MM.1S (cell line): ENCODE data around the gene PLA2G4E.

Source experiments
- DNase-seq: peaks from one replicate; pipeline ENCODE4 v3.0.0-alpha.2; 2015
- H2AFZ ChIP-seq: fragments of 300-600 bp; sonication (generic); 2 replicates; pipeline ENCODE4 v1.6.0; 2016; ENCODE audit warnings: antibody characterized with exemption, low read length
- H3F3A ChIP-seq: fragments of 300-600 bp; sonication (generic); 2 replicates; pipeline ENCODE4 v1.6.1; 2016; ENCODE audit warnings: mild to moderate bottlenecking, antibody characterized with exemption, low read length, moderate library complexity, mixed read lengths; ENCODE audit not compliant: insufficient read depth
- H3K27ac ChIP-seq: fragments of 300-600 bp; sonication (generic); 2 replicates; pipeline ENCODE4 v1.5.1; 2016; ENCODE audit warnings: mild to moderate bottlenecking, low read length
- H3K27me3 ChIP-seq: fragments of 300-600 bp; sonication (generic); replicated peaks from 2 replicates; pipeline ENCODE4 v1.6.0; 2016; ENCODE audit warnings: low read length; ENCODE audit not compliant: insufficient read depth
- H3K36me3 ChIP-seq: fragments of 300-600 bp; sonication (generic); replicated peaks from 2 replicates; pipeline ENCODE4 v1.6.1; 2016; ENCODE audit warnings: mild to moderate bottlenecking, low read length, mixed read lengths; ENCODE audit not compliant: insufficient read depth
- H3K4me1 ChIP-seq: fragments of 300-600 bp; sonication (generic); 2 replicates; pipeline ENCODE4 v1.6.1; 2016; ENCODE audit warnings: low read length, mixed read lengths
- H3K4me2 ChIP-seq: fragments of 300-600 bp; sonication (generic); 2 replicates; pipeline ENCODE4 v1.6.0; 2016; ENCODE audit warnings: low read depth, low read length
- H3K4me3 ChIP-seq: fragments of 300-600 bp; sonication (generic); 2 replicates; pipeline ENCODE4 v1.5.1; 2016; ENCODE audit warnings: low read length, mixed read lengths
- H3K79me2 ChIP-seq: fragments of 300-600 bp; sonication (generic); 2 replicates; pipeline ENCODE4 v1.6.1; 2016; ENCODE audit warnings: mixed run types, low read length, mixed read lengths
- H3K9ac ChIP-seq: fragments of 300-600 bp; sonication (generic); 2 replicates; pipeline ENCODE4 v1.6.1; 2016; ENCODE audit warnings: low read length, mixed read lengths
- H3K9me2 ChIP-seq: fragments of 300-600 bp; sonication (generic); replicated peaks from 2 replicates; pipeline ENCODE4 v1.6.1; 2016; ENCODE audit warnings: mild to moderate bottlenecking, low read length, mixed read lengths; ENCODE audit not compliant: insufficient read depth
- H3K9me3 ChIP-seq: fragments of 300-600 bp; sonication (generic); replicated peaks from 2 replicates; pipeline ENCODE4 v1.6.1; 2016; ENCODE audit warnings: mild to moderate bottlenecking, low read length, mixed read lengths; ENCODE audit not compliant: insufficient read depth
- H4K20me1 ChIP-seq: fragments of 300-600 bp; sonication (generic); 2 replicates; pipeline ENCODE4 v1.6.1; 2016; ENCODE audit warnings: mild to moderate bottlenecking, low read length, moderate library complexity, mixed read lengths; ENCODE audit not compliant: insufficient read depth
- EZH2 ChIP-seq: fragments of 300-600 bp; sonication (generic); optimal IDR thresholded peaks from 2 replicates; pipeline ENCODE3; 2017; ENCODE audit warnings: low read depth, mild to moderate bottlenecking, antibody characterized with exemption, low read length, mixed read lengths
- EZH2phosphoT487 ChIP-seq: fragments of 300-600 bp; sonication (generic); IDR thresholded peaks from 2 replicates; pipeline ENCODE4 v1.6.1; 2018; ENCODE audit warnings: antibody characterized with exemption, low read length
- TF ChIP-seq, protein P1 (sequence below): fragments of 300-600 bp; sonication (generic); IDR thresholded peaks from 2 replicates; pipeline ENCODE4 v1.5.1; 2016; ENCODE audit warnings: antibody characterized with exemption, low read length, mixed read lengths

Gene PLA2G4E

GRCh38 chr15:41965441-41966413 is 55.1 kb downstream of the PLA2G4E start:
- no peak overlapping the region for H3K4me3 ChIP-seq
- H3K4me1 ChIP-seq, result peaks cover 13% of the 10 kb centered on the region
- no peak for DNase-seq
- H2AFZ ChIP-seq, result no peak overlapping the region
- no peak overlapping the region for H3K4me2 ChIP-seq
- H3K27ac ChIP-seq, result no peak overlapping the region
- H3K9me2 ChIP-seq, result no peaks in the 10 kb centered on the region
- H3K9ac ChIP-seq, result no peak overlapping the region
- H3K27me3 ChIP-seq, result no peaks in the 10 kb centered on the region
- H3F3A ChIP-seq, result peaks cover 3% of the 10 kb centered on the region; the same call in 1 of the 2 replicates
- H3K79me2 ChIP-seq, result peaks cover 72% of the 10 kb centered on the region
- H4K20me1 ChIP-seq, result no peaks in the 10 kb centered on the region
- no peak for TF ChIP-seq EZH2phosphoT487
- no peak for TF ChIP-seq EZH2
- TF ChIP-seq, protein P1, sequence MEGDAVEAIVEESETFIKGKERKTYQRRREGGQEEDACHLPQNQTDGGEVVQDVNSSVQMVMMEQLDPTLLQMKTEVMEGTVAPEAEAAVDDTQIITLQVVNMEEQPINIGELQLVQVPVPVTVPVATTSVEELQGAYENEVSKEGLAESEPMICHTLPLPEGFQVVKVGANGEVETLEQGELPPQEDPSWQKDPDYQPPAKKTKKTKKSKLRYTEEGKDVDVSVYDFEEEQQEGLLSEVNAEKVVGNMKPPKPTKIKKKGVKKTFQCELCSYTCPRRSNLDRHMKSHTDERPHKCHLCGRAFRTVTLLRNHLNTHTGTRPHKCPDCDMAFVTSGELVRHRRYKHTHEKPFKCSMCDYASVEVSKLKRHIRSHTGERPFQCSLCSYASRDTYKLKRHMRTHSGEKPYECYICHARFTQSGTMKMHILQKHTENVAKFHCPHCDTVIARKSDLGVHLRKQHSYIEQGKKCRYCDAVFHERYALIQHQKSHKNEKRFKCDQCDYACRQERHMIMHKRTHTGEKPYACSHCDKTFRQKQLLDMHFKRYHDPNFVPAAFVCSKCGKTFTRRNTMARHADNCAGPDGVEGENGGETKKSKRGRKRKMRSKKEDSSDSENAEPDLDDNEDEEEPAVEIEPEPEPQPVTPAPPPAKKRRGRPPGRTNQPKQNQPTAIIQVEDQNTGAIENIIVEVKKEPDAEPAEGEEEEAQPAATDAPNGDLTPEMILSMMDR, result no peak
- no peaks in the 10 kb centered on the region for H3K9me3 ChIP-seq
- no peaks in the 10 kb centered on the region for H3K36me3 ChIP-seq

- Histone ChIP-seq H3F3A (no peaks in the 10 kb centered on the region), H3K4me1 (no peaks in the 10 kb centered on the region), H3K79me2 (peaks cover 57% of the 10 kb centered on the region), H3K9me2 (no peaks in the 10 kb centered on the region), H3K27me3 (no peaks in the 10 kb centered on the region), H3K4me2 (no peak overlapping the region), H3K9me3 (no peaks in the 10 kb centered on the region), H3K27ac (no peak overlapping the region), H3K9ac (no peak overlapping the region), H2AFZ (no peak overlapping the region), H4K20me1 (no peaks in the 10 kb centered on the region), H3K36me3 (no peaks in the 10 kb centered on the region), H3K4me3 (no peak overlapping the region)
- DNase-seq, result no peak
- TF ChIP-seq, protein P1, result no peak
- TF ChIP-seq EZH2phosphoT487 (no peak), EZH2 (no peak)
These were observed 59.1 kb downstream of the PLA2G4E start for GRCh38 chr15:41961595-41962202.

- no peaks in the 10 kb centered on the region for H4K20me1 ChIP-seq
- no peaks in the 10 kb centered on the region for H3K36me3 ChIP-seq
- H3K79me2 ChIP-seq, result peaks cover 57% of the 10 kb centered on the region
- no peak overlapping the region for H3K9ac ChIP-seq
- no peak for DNase-seq
- no peak overlapping the region for H3K4me2 ChIP-seq
- no peaks in the 10 kb centered on the region for H3K9me3 ChIP-seq
- no peak overlapping the region for H2AFZ ChIP-seq
- H3F3A ChIP-seq, result no peaks in the 10 kb centered on the region
- TF ChIP-seq, protein P1, result no peak
- TF ChIP-seq EZH2, result no peak
- no peak for TF ChIP-seq EZH2phosphoT487
- H3K27ac ChIP-seq, result no peak overlapping the region
- H3K27me3 ChIP-seq, result no peaks in the 10 kb centered on the region
- no peaks in the 10 kb centered on the region for H3K9me2 ChIP-seq
- no peak overlapping the region for H3K4me3 ChIP-seq
- no peaks in the 10 kb centered on the region for H3K4me1 ChIP-seq
These were observed 59.8 kb downstream of the PLA2G4E start for GRCh38 chr15:41961001-41961518.
